HG02884 (cell line): Measurements from ENCODE around the gene DDX59.
"Not testable (repeated sequence)": the region's sequence is repeated elsewhere in the genome, so short reads cannot be mapped to it uniquely, and the experiment has no call there.

Experiments used
- ATAC-seq: cut with Tn5 transposase; IDR thresholded peaks from one replicate; pipeline ENCODE4 v1.9.1; 2021; ENCODE audit warnings: mild to moderate bottlenecking, moderate library complexity; ENCODE audit not compliant: unreplicated experiment

DDX59 gene

DNA sequence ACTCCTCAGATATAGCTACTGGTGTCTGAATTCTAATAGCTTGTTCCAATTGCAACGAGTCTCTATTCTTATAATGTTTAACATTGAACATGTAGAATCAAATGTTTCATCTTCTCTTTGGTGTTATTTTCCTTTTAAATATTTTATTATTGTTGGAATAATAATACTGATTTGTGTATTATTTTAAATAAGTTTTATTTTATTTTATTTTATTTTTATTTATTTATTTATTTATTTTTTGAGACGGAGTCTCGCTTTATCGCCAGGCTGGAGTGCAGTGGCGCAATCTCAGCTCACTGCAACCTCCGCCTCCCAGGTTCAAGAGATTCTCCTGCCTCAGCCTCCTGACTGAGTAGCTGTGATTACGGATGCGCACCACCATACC is 39.2 kb downstream of the DDX59 start:
- not testable (repeated sequence) for ATAC-seq

DNA sequence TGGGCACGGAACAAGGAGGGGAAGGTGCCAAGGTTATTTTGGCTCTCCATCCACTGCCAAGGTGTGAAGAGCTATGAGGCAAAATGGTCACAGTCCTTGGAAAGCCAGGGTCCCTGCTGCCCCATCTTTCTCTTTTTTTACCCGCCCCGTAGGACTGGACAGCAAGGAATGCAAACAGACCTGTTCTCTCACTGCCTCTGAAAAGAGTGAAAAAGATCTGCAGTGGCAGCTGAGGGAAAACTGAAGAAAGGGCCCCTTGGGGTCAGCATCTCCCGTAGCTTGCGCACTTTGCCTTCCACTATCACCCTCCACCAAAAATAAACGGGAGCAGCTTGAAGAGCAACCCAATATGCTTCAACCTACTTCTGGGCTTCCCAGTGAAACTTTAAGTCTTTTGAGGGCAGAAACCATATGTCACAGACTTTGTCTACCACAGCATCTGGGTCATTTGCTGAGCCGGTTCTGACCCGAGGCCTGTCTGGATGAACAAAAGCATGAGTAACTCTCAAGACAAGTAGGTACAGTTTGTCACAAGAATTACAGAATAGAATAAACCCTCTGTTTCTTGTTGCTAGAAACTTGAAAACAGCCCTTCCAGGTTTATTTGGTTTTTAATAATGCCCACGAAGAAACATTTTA is 39.7 kb downstream of the DDX59 start:
- no peak for ATAC-seq

DNA sequence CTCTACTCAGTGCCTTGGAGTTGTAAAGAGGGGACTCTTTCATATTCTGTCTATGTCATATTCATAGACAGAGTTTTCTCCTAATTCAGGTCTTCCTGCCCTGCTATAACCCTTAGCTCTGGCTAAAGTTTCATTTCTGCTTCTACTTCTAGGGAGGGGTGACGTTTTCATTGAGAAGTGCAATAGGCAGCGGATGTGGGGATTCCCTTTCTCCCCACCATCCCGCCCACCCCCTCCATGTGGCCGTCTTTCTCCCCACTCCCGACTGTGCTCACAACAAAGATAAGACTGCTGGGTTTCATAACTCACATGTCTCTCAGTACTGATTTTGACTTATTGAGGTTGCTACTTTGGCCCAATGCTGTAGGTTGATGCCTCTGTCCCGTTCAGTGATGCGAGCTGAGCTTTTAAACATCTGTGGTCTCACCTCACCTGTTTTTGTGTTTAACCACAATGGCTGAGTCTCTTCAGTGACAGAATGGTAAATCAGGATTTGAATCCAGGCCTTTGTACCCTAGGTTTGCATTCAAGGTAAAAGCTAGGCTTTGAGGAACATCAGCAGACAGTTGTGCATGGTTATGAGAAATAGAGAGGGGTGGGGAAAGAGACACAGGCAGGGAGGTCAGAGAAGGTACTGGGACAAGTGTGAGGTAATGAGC is 41.4 kb downstream of the DDX59 start:
- ATAC-seq, result peak; percentile 79

DNA sequence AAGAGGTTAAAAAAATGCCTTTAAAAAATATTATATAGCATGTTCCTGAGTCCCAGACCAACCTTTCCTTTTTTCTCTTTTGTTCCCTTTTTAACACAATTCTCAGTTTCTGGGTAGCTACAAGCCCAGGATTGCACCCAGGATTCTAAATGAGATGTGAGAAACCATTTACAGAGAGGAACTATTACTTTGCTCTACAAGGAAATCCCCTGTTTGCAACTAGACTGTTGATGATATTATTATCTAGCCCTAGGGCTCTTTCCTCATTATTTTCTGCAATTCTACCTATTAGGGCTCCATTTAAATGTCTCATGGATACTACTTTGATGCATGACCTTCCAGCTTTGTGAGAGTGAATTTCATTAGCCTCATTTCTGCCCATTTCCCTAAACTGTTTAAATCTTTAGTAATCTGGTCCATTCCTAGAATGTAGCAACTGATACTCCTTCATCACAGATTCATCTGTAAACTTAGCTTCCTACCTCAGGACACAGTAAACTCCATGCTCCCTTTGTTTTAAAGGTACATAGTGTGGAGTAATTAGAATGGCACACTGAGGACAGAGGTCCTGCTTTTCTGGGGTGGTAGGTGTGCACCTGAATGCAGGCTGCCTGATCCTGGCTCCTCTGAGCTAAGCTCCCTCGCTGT is 42.0 kb downstream of the DDX59 start:
- ATAC-seq, result no peak

DNA sequence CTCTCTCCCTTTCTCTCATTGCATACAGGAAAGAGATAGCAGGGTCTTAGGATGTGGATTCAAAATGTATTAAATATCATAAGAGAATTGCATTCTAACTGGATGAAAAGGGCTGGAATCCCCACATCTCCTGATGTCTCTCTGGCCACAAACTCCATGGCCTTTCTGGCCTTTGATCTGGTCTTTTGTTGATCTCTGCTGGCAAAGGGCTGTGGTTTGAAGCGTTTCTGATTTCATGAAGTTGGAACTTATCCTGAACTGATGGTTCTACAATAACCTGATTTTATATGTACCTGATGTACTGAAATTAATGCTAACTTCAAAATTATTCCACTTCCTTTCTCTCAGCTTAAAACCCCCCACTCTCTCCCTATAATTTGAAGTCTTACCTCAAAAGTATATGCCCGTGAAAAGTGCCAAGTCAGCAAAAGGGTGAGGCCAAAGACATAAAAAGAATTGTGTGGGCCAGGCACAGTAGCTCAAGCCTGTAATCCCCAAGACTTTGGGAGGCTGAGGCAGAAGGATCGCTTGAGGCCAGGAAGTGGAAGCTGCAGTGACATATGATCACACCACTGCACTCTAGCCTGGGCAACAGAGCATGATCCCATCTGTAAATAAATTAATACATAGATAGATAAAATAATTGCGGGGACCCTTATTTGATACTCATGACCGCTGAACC is 42.7 kb downstream of the DDX59 start:
- ATAC-seq, result no peak

DNA sequence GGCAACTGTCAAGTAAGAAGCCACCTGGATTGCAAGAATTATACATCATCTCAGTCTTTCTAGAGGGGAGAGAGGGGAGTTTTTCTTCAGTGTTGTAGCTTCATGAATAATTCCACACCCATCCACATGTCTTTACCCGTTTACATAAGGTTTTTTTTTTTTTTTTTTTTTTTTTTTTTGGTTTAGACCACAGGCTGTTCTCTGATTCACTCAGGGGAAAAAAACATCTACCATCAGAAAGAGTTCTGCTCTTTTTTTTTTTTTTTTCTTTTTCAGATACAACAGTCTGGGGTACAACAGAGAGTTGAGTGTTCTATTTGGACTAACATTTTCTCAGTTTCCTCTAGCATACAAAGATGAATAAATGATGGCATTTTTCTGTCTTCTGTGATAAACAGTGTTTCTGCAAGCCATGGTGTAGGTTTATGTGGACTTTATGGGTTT is 44.3 kb downstream of the DDX59 start:
- ATAC-seq, result no peak

DNA sequence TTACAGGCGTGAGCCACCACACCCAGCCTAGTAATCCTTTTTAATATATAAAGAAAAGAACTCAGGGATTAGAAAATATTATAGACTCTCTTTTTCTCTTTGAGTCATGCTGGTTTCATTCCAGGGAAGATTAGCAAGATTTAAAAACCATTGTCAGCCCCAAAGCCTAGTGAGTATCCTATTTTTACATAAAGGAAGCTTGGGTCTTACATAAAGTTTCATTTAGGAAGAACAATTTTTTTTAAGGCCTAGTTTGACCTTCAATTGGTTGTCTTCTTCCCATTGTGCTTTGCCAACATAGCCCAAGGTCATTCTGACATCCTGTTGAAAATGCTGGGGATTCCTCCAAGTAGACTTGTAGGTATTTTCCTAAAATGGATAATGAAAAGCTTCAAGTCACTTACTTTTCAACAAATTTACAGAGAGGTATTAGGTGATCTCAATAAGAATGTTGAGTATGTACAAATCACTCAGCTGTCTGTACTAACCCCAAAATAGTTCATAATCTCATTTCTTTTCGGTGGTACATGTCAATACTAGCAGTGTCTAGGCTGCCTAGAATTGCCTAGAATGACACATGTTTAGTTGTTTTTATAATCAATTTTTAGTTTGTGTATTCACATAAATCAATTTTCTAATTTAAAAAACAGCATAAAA is 44.9 kb downstream of the DDX59 start:
- no peak for ATAC-seq

DNA sequence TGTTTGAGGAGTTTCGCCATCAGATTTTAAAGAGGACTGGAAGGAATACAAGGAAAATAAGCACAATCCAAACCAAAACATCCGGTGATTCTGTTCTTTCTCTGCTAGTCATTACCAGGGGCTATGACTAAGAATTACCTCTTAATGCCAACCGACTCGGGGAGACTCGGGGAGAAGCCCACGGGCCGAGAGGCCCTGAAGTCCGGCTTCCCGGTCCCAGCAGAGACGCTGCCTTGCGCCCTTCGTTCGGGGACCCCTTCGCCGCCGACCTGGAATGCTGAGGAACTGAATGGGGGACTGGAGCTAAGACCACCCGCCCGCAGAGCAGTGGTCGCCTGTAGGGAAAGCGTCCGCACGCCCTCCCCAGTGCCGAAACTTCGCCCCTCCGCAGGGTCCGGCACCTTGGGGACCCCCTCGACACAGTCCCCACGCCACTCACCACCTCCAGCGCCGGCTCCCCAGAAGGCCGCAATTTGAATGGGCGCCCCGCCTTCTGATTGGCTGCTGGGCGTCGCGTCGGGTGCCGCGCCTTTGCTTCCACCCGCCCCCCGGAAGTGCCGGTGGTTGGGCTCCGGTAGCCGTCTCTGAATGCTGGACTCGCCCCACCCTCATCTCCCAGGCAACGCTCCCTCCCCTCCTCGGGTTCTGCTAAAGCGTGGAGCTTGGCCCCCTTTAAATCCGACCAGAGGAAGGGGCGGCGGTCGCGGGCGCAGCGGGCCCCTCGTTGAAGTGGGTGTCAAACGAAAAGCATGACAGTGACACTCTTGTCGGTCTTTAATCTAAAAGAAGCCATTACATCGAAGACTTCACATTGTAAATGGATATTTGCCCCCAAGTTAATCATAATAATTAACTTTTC is 49.2 kb downstream of the DDX59 start, which contains the start of gene KIF14:
KIF14 (minus strand) TSS at position 479 of the 859 bp plus-strand sequence. CDS start 2,028 bp downstream, outside the sequence.
- peak; percentile 87 for ATAC-seq

DNA sequence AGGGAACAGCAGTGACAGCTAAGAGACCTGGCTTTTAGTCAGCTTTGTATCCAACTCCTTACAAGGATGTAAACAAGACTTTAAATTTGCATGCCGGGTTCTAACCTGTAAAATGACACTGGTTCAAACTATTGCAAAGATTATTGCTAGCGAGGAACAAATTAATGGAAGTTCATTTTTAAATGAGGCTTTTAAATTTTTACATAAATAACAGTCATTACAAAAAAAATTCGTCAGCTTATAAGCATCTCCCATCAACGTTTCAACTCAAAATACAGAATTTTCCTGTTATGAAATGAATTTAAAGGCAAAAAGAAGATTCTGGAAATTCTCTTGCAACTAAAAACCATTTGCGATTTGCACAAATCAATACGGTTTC is 49.8 kb downstream of the DDX59 start:
- ATAC-seq, result no peak

DNA sequence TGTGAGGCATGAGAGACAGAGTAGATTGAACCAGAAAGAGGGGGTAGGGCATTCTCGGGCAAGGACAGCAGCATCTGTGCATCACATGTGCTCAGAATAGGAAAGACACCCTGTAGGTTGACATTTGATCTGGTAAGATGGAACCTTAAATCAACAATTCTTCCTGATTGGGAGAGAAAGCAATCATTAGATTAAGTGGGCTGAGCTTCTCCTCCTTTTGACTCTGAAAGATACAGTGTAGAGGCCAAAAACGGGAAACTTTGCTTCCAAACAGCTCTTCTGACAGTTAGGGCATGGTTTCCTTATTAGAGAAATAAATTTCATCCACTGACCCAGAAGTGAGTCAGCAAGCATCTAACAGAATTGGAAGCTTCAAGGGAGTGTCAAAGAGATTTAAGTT is 58.9 kb downstream of the DDX59 start:
- ATAC-seq, result no peak

DNA sequence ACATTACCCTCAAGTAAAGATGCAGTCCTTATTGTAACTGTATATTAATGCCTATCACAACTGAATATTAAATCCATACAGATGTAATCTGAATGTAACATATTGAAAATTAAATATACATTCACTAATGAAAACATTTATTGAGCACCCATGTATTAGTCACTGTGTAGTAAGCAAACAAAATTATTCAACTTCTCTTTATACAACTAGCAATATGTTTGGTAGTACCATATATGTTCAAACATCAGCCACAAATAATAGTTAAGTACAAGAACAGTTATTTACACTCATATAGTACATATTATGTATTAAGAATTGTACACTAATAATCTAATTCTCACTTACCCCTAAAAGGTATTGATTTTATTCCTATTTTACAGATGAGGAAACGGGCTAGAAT is 67.1 kb downstream of the DDX59 start:
- no peak for ATAC-seq
